Lower leg skin (tissue), 3 donors: ENCODE measurements around the gene MYNN.

Experiments
- CTCF ChIP-seq, 3 donors: fragments of 450-650 bp; IDR thresholded peaks; one replicate each; pipeline ENCODE4 v1.5.1; 2016; ENCODE audit warnings: antibody characterized with exemption in 3 of 3, mild to moderate bottlenecking in 3 of 3, moderate library complexity in 2 of 3
- POLR2A ChIP-seq, 2 donors: fragments of 450-650 bp; IDR thresholded peaks; one replicate each; pipeline ENCODE4 v1.6.1; 2016 to 2017; ENCODE audit warnings: antibody characterized with exemption in 2 of 2, mild to moderate bottlenecking in 1 of 2, moderate library complexity in 1 of 2

GRCh38 chr3:169760479-169760878 lies 12.7 kb upstream of the MYNN start:
- TF ChIP-seq CTCF (IDR thresholded peaks at IDR 0.05) (no peak), POLR2A (IDR thresholded peaks at IDR 0.05) (no peak)
